ENCODE data around the gene ZBTB46. TPM values are rescaled to one million over a fixed set of nuclear protein-coding genes. Genes with fewer than 3 reads are reported as not detected.

The ZBTB46 gene
- polyA plus RNA-seq, 2 donors = 0.68 to 1.0 TPM

GRCh38 chr20:63745961-63746731, 84.9 kb downstream of the ZBTB46 start:
- no peaks in the 10 kb centered on the region for H3K9me3 ChIP-seq (ENCODE audit: control insufficient read depth in 2 of 2, insufficient read depth in 1 of 2, low read depth in 1 of 2, low read length in 1 of 2)
- H3K4me3 ChIP-seq (ENCODE audit: low read depth in 1 of 2, low read length in 2 of 2) = no peak overlapping the region
- peaks cover 0 to 11% of the 10 kb centered on the region in 2 donors for H3K36me3 ChIP-seq (ENCODE audit: control insufficient read depth in 2 of 2, insufficient read depth in 2 of 2, low read length in 1 of 2)
- 84 to 85% methylated on average over 19 to 26 of the region's 26 CpGs for whole genome bisulfite sequencing, 2 donors
- H3K4me1 ChIP-seq (ENCODE audit: control insufficient read depth in 2 of 2, insufficient read depth in 2 of 2, low read length in 1 of 2) = no peaks in the 10 kb centered on the region
- H3K27me3 ChIP-seq (ENCODE audit: control insufficient read depth in 1 of 2, insufficient read depth in 2 of 2, low read length in 2 of 2) = no peaks in the 10 kb centered on the region
- no peak overlapping the region for H3K27ac ChIP-seq (ENCODE audit: low read depth in 2 of 2, low read length in 1 of 2)

- Histone ChIP-seq H3K27ac (ENCODE audit: low read depth in 2 of 2, low read length in 1 of 2) (no peak overlapping the region), H3K36me3 (ENCODE audit: control insufficient read depth in 2 of 2, insufficient read depth in 2 of 2, low read length in 1 of 2) (peaks cover 0 to 11% of the 10 kb centered on the region in 2 donors), H3K4me1 (ENCODE audit: control insufficient read depth in 2 of 2, insufficient read depth in 2 of 2, low read length in 1 of 2) (no peaks in the 10 kb centered on the region), H3K9me3 (ENCODE audit: control insufficient read depth in 2 of 2, insufficient read depth in 1 of 2, low read depth in 1 of 2, low read length in 1 of 2) (no peaks in the 10 kb centered on the region), H3K27me3 (ENCODE audit: control insufficient read depth in 1 of 2, insufficient read depth in 2 of 2, low read length in 2 of 2) (no peaks in the 10 kb centered on the region), H3K4me3 (ENCODE audit: low read depth in 1 of 2, low read length in 2 of 2) (no peak overlapping the region)
- WGBS, 2 donors = 54 to 78% methylated on average over 15 of the region's 15 CpGs
Measured at GRCh38 chr20:63745424-63745805, 85.6 kb downstream of the ZBTB46 start.

DNA sequence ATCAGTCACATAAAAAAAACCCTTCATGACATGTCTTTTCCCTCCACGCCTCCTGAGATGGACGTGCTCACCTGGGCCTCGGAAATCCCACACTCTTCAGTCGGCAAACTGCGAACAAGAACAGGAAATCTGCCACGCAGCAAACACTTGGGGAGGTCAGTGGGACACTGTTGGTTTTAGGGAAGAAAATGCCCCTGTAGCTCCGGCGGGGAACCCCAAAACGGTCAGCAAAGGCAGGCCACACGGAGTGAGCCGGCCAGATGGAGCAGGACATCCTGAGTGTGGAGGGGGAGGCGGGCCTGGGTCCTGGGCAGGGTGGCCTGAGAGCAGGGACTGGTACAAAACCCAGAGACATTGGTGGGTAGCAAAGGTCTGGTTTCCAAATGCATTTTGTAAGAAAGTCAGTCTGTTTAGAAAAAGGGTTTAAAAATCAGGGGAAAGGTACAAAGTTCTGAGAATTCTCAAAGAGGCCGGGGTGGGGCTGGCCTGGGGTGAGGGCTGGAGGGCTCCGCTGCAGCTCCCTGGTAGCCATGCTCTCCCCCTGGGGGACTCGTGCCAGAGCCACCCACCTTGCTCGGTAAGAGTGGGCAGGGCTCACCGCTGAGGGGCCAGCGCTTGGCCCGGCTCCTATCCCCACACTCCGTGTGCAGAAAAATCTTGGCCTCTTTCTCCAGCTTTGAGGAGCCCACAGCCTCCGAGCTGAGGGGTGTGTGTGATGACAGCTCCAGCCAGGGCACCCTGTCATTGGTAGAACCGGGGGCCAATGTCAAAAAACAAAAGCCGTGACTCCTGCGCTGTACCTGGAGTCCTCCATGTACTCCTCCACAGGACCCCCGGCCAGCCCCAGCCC, 86.3 kb downstream of the ZBTB46 start:
- no peaks in the 10 kb centered on the region for H3K4me1 ChIP-seq (ENCODE audit: control insufficient read depth in 2 of 2, insufficient read depth in 2 of 2, low read length in 1 of 2)
- WGBS, 2 donors = 68 to 70% methylated on average over 24 to 25 of the region's 25 CpGs

DNA sequence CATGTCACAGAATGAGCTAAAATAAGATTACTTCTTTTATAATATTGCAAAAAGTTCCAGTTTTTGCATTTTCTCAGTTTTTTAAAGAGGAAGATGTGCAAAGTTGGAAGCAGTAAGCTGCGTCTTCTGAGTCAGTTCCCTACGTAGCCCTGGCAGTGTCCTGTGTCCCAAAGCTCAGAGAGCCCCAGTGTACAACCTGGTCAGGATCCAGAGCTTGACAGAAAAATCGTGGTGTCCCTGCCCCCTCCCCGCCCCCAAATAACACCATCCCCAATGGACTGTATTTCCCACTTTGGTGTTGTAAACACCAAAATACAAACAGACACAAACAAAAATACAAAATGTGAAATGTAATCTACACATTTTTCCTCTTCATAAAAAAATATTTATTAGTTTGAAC, 86.9 kb downstream of the ZBTB46 start:
- H3K4me1 ChIP-seq (ENCODE audit: control insufficient read depth in 2 of 2, insufficient read depth in 2 of 2, low read length in 1 of 2) = peaks cover 0 to under 1% of the 10 kb centered on the region in 2 donors
- peaks cover 0 to 11% of the 10 kb centered on the region in 2 donors for H3K36me3 ChIP-seq (ENCODE audit: control insufficient read depth in 2 of 2, insufficient read depth in 2 of 2, low read length in 1 of 2)
- no peak overlapping the region for H3K4me3 ChIP-seq (ENCODE audit: low read depth in 1 of 2, low read length in 2 of 2)
- no peaks in the 10 kb centered on the region for H3K9me3 ChIP-seq (ENCODE audit: control insufficient read depth in 2 of 2, insufficient read depth in 1 of 2, low read depth in 1 of 2, low read length in 1 of 2)
- no peak overlapping the region for H3K27ac ChIP-seq (ENCODE audit: low read depth in 2 of 2, low read length in 1 of 2)
- no peaks in the 10 kb centered on the region for H3K27me3 ChIP-seq (ENCODE audit: control insufficient read depth in 1 of 2, insufficient read depth in 2 of 2, low read length in 2 of 2)
- 62 to 63% methylated on average over 4 of the region's 4 CpGs for WGBS, 2 donors

More for the DNA sequence above, 86.3 kb downstream of the ZBTB46 start:
- H3K36me3 ChIP-seq (ENCODE audit: control insufficient read depth in 2 of 2, insufficient read depth in 2 of 2, low read length in 1 of 2) = peaks cover 0 to 11% of the 10 kb centered on the region in 2 donors
- H3K4me3 ChIP-seq (ENCODE audit: low read depth in 1 of 2, low read length in 2 of 2) = no peak overlapping the region
- no peak overlapping the region for H3K27ac ChIP-seq (ENCODE audit: low read depth in 2 of 2, low read length in 1 of 2)
- no peaks in the 10 kb centered on the region for H3K27me3 ChIP-seq (ENCODE audit: control insufficient read depth in 1 of 2, insufficient read depth in 2 of 2, low read length in 2 of 2)
- H3K9me3 ChIP-seq (ENCODE audit: control insufficient read depth in 2 of 2, insufficient read depth in 1 of 2, low read depth in 1 of 2, low read length in 1 of 2) = no peaks in the 10 kb centered on the region

- H3K27me3 ChIP-seq (ENCODE audit: control insufficient read depth in 1 of 2, insufficient read depth in 2 of 2, low read length in 2 of 2) = no peaks in the 10 kb centered on the region
- peaks cover 2 to 4% of the 10 kb centered on the region in 2 donors for H3K4me1 ChIP-seq (ENCODE audit: control insufficient read depth in 2 of 2, insufficient read depth in 2 of 2, low read length in 1 of 2)
- no peak overlapping the region for H3K27ac ChIP-seq (ENCODE audit: low read depth in 2 of 2, low read length in 1 of 2)
- peaks cover 0 to 11% of the 10 kb centered on the region in 2 donors for H3K36me3 ChIP-seq (ENCODE audit: control insufficient read depth in 2 of 2, insufficient read depth in 2 of 2, low read length in 1 of 2)
- H3K4me3 ChIP-seq (ENCODE audit: low read depth in 1 of 2, low read length in 2 of 2) = no peak overlapping the region
- WGBS, 2 donors = 83 to 87% methylated on average over 31 of the region's 31 CpGs
- H3K9me3 ChIP-seq (ENCODE audit: control insufficient read depth in 2 of 2, insufficient read depth in 1 of 2, low read depth in 1 of 2, low read length in 1 of 2) = no peaks in the 10 kb centered on the region
Measured at GRCh38 chr20:63743210-63743970, 87.7 kb downstream of the ZBTB46 start.

- no peak overlapping the region for H3K4me3 ChIP-seq (ENCODE audit: low read depth in 1 of 2, low read length in 2 of 2)
- no peaks in the 10 kb centered on the region for H3K27me3 ChIP-seq (ENCODE audit: control insufficient read depth in 1 of 2, insufficient read depth in 2 of 2, low read length in 2 of 2)
- WGBS, 2 donors = 82 to 85% methylated on average over 35 to 37 of the region's 37 CpGs
- H3K27ac ChIP-seq (ENCODE audit: low read depth in 2 of 2, low read length in 1 of 2) = no peak overlapping the region
- no peaks in the 10 kb centered on the region for H3K9me3 ChIP-seq (ENCODE audit: control insufficient read depth in 2 of 2, insufficient read depth in 1 of 2, low read depth in 1 of 2, low read length in 1 of 2)
- H3K4me1 ChIP-seq (ENCODE audit: control insufficient read depth in 2 of 2, insufficient read depth in 2 of 2, low read length in 1 of 2) = peaks cover 6 to 10% of the 10 kb centered on the region in 2 donors
- peaks cover 0 to 11% of the 10 kb centered on the region in 2 donors for H3K36me3 ChIP-seq (ENCODE audit: control insufficient read depth in 2 of 2, insufficient read depth in 2 of 2, low read length in 1 of 2)
Measured at GRCh38 chr20:63742381-63743024, 88.6 kb downstream of the ZBTB46 start.

- no peak overlapping the region for H3K4me3 ChIP-seq (ENCODE audit: low read depth in 1 of 2, low read length in 2 of 2)
Measured at GRCh38 chr20:63741676-63742380, 89.2 kb downstream of the ZBTB46 start.

DNA sequence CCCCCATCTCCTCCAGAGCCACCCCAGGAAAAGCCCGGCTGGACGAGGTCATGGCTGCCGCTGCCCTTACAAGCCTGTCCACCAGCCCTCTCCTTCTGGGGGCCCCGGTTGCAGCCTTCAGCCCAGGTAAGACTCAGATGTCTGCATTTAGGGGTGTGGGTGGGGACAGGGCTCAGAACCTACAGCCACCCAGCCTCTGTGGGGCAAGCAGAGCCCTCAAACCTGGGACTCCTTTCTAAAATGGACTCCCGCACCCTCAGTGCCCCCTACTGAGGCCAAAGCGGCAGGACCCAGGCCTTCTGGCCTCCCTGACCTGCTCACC, 89.7 kb downstream of the ZBTB46 start:
- peaks cover 6 to 22% of the 10 kb centered on the region in 2 donors for H3K4me1 ChIP-seq (ENCODE audit: control insufficient read depth in 2 of 2, insufficient read depth in 2 of 2, low read length in 1 of 2)
- WGBS, 2 donors = 23 to 31% methylated on average over 6 of the region's 6 CpGs

More at GRCh38 chr20:63741676-63742380, 89.2 kb downstream of the ZBTB46 start:
- H3K27ac ChIP-seq (ENCODE audit: low read depth in 2 of 2, low read length in 1 of 2) = peak overlapping the region in 1 of 2 donors; percentile 93
- peaks cover 6 to 17% of the 10 kb centered on the region in 2 donors for H3K4me1 ChIP-seq (ENCODE audit: control insufficient read depth in 2 of 2, insufficient read depth in 2 of 2, low read length in 1 of 2)
- WGBS, 2 donors = 70 to 73% methylated on average over 30 of the region's 30 CpGs
- H3K27me3 ChIP-seq (ENCODE audit: control insufficient read depth in 1 of 2, insufficient read depth in 2 of 2, low read length in 2 of 2) = no peaks in the 10 kb centered on the region
- H3K36me3 ChIP-seq (ENCODE audit: control insufficient read depth in 2 of 2, insufficient read depth in 2 of 2, low read length in 1 of 2) = peaks cover 0 to 11% of the 10 kb centered on the region in 2 donors
- H3K9me3 ChIP-seq (ENCODE audit: control insufficient read depth in 2 of 2, insufficient read depth in 1 of 2, low read depth in 1 of 2, low read length in 1 of 2) = no peaks in the 10 kb centered on the region

More for the DNA sequence above, 89.7 kb downstream of the ZBTB46 start:
- H3K27me3 ChIP-seq (ENCODE audit: control insufficient read depth in 1 of 2, insufficient read depth in 2 of 2, low read length in 2 of 2) = no peaks in the 10 kb centered on the region
- H3K27ac ChIP-seq (ENCODE audit: low read depth in 2 of 2, low read length in 1 of 2) = peak overlapping the region; percentile 93 to 96
- peaks cover 0 to 11% of the 10 kb centered on the region in 2 donors for H3K36me3 ChIP-seq (ENCODE audit: control insufficient read depth in 2 of 2, insufficient read depth in 2 of 2, low read length in 1 of 2)
- H3K4me3 ChIP-seq (ENCODE audit: low read depth in 1 of 2, low read length in 2 of 2) = peak overlapping the region in 1 of 2 donors; percentile 63
- H3K9me3 ChIP-seq (ENCODE audit: control insufficient read depth in 2 of 2, insufficient read depth in 1 of 2, low read depth in 1 of 2, low read length in 1 of 2) = no peaks in the 10 kb centered on the region
